ENCODE results near the gene CLEC16A. TPM values are rescaled to one million over a fixed set of nuclear protein-coding genes. Genes with fewer than 3 reads are reported as not detected.

Gene CLEC16A
- total RNA-seq, 3 donors from 2014 or later = 20.0 to 35.3 (median 33.1) TPM

GRCh38 chr16:11095935-11096334 is 151.6 kb downstream of the CLEC16A start:
- Histone ChIP-seq H3K27ac (no peak overlapping the region), H3K36me3 (no peaks in the 10 kb centered on the region), H3K4me1 (no peaks in the 10 kb centered on the region), H3K9me3 (no peaks in the 10 kb centered on the region), H3K27me3 (no peaks in the 10 kb centered on the region), H3K4me3 (no peak overlapping the region)
- TF ChIP-seq POLR2AphosphoS5 (IDR thresholded peaks at IDR 0.05) (no peak), POLR2A (IDR thresholded peaks at IDR 0.05) (no peak), CTCF (IDR thresholded peaks at IDR 0.05) (no peak)
- DNase-seq (ENCODE audit: low spot score in 2 of 2) = no peak
- intact Hi-C loops (cut with DNase I; ENCODE audit: low total_unique reads) = no loop called here

- no peaks in the 10 kb centered on the region for H3K36me3 ChIP-seq
- no peaks in the 10 kb centered on the region for H3K4me1 ChIP-seq
- no peak for DNase-seq (ENCODE audit: low spot score in 2 of 2)
- no peak for TF ChIP-seq CTCF (IDR thresholded peaks at IDR 0.05)
- TF ChIP-seq POLR2A (IDR thresholded peaks at IDR 0.05) = no peak
- TF ChIP-seq POLR2AphosphoS5 (IDR thresholded peaks at IDR 0.05) = no peak
- H3K27me3 ChIP-seq = no peaks in the 10 kb centered on the region
- H3K27ac ChIP-seq = no peak overlapping the region
- H3K9me3 ChIP-seq = no peaks in the 10 kb centered on the region
- intact Hi-C loops (cut with DNase I; ENCODE audit: low total_unique reads) = no loop called here
- no peak overlapping the region for H3K4me3 ChIP-seq
Observed at GRCh38 chr16:11097094-11097786, 152.9 kb downstream of the CLEC16A start.

- H3K36me3 ChIP-seq = no peaks in the 10 kb centered on the region
- intact Hi-C loops (cut with DNase I; ENCODE audit: low total_unique reads) = no loop called here
- DNase-seq (ENCODE audit: low spot score in 2 of 2) = no peak
- H3K4me1 ChIP-seq = no peaks in the 10 kb centered on the region
- no peaks in the 10 kb centered on the region for H3K9me3 ChIP-seq
- no peak overlapping the region for H3K27ac ChIP-seq
- no peak overlapping the region for H3K4me3 ChIP-seq
- no peak for TF ChIP-seq POLR2AphosphoS5 (IDR thresholded peaks at IDR 0.05)
- TF ChIP-seq POLR2A (IDR thresholded peaks at IDR 0.05) = no peak
- TF ChIP-seq CTCF (IDR thresholded peaks at IDR 0.05) = no peak
- no peaks in the 10 kb centered on the region for H3K27me3 ChIP-seq
Observed at GRCh38 chr16:11097787-11098167, 153.4 kb downstream of the CLEC16A start.

- DNase-seq (ENCODE audit: low spot score in 2 of 2) = no peak
- no peak for TF ChIP-seq POLR2AphosphoS5 (IDR thresholded peaks at IDR 0.05)
- no peak for TF ChIP-seq CTCF (IDR thresholded peaks at IDR 0.05)
- no peak for TF ChIP-seq POLR2A (IDR thresholded peaks at IDR 0.05)
- no peaks in the 10 kb centered on the region for H3K27me3 ChIP-seq
- H3K36me3 ChIP-seq = no peaks in the 10 kb centered on the region
- intact Hi-C loops (cut with DNase I; ENCODE audit: low total_unique reads) = no loop called here
- no peak overlapping the region for H3K4me3 ChIP-seq
- H3K4me1 ChIP-seq = no peaks in the 10 kb centered on the region
- H3K27ac ChIP-seq = no peak overlapping the region
- no peaks in the 10 kb centered on the region for H3K9me3 ChIP-seq
Observed at GRCh38 chr16:11098601-11099390, 154.4 kb downstream of the CLEC16A start.

GRCh38 chr16:11099672-11100205 is 155.4 kb downstream of the CLEC16A start:
- H3K27me3 ChIP-seq = no peaks in the 10 kb centered on the region
- intact Hi-C loops (cut with DNase I; ENCODE audit: low total_unique reads) = no loop called here
- DNase-seq (ENCODE audit: low spot score in 2 of 2) = no peak
- H3K4me1 ChIP-seq = no peaks in the 10 kb centered on the region
- no peaks in the 10 kb centered on the region for H3K36me3 ChIP-seq
- TF ChIP-seq POLR2A (IDR thresholded peaks at IDR 0.05) (no peak), CTCF (IDR thresholded peaks at IDR 0.05) (no peak), POLR2AphosphoS5 (IDR thresholded peaks at IDR 0.05) (no peak)
- H3K4me3 ChIP-seq = no peak overlapping the region
- H3K27ac ChIP-seq = peak overlapping the region; percentile 54 to 81
- no peaks in the 10 kb centered on the region for H3K9me3 ChIP-seq

Data from breast epithelium (tissue), 4 donors.